ENCODE data around the gene PRAMEF17. TPM values are rescaled to one million over a fixed set of nuclear protein-coding genes. Genes with fewer than 3 reads are reported as not detected.
"Not testable (repeated sequence)": the region's sequence is repeated elsewhere in the genome, so short reads cannot be mapped to it uniquely, and the experiment has no call there.

The PRAMEF17 gene
- total RNA-seq, 1 experiment from 2014 or later: not detected

- in situ Hi-C loops (cut with HindIII; ENCODE audit: low pct_unique_long_range_greater_than_20kb, low sequenced_read_pairs): not testable (repeated sequence)
Observed at GRCh38 chr1:13433694-13434358, 44.4 kb downstream of the PRAMEF17 start.

DNA sequence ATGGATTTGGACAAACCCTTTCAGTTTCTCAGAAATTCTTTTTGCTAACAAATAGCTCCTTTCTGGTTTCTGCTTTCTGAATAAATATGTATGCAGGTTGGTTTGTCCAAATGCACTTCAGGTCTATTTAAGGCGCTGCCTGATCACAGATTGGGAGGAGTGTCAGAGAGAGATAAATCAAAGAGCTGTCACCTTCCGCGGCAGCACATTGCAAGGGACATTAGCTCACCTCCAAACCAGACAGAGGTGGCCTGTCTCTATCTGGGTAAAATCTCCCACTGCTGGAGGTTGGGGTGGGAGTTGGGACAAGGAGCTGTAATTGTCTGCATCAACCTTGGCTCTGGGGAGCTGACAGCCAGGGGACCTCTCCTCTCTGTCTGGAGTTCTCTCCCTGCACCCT, 46.0 kb downstream of the PRAMEF17 start:
- DNase-seq (ENCODE audit: low read depth): no peak
- in situ Hi-C loops (cut with HindIII; ENCODE audit: low pct_unique_long_range_greater_than_20kb, low sequenced_read_pairs): no loop called here

More at GRCh38 chr1:13433694-13434358, 44.4 kb downstream of the PRAMEF17 start:
- DNase-seq (ENCODE audit: low read depth): not testable (repeated sequence)

DNA sequence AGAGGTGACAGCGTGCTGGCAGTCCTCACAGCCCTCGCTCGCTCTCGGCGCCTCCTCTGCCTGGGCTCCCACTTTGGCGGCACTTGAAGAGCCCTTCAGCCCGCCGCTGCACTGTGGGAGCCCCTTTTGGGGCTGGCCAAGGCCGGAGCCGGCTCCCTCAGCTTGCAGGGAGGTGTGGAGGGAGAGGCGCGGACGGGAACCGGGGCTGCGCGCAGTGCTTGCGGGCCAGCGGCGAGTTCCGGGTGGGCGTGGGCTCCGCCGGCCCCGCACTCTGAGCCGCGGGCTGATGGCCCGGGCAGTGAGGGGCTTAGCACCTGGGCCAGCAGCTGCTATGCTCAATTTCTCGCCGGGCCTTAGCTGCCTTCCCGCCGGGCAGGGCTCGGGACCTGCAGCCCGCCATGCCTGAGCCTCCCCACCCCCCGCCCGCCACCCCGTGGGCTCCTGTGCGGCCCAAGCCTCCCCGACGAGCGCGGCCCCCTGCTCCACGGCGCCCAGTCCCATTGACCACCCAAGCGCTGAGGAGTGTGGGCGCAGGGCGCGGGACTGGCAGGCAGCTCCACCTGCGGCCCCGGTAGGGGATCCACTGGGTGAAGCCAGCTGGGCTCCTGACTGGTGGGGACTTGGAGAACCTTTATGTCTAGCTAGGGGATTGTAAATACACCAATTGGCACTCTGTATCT, 49.8 kb downstream of the PRAMEF17 start:
- in situ Hi-C loops (cut with HindIII; ENCODE audit: low pct_unique_long_range_greater_than_20kb, low sequenced_read_pairs): not testable (repeated sequence)

More for the DNA sequence above, 49.8 kb downstream of the PRAMEF17 start:
- not testable (repeated sequence) for DNase-seq (ENCODE audit: low read depth)

Other genes starting within 250 kb of the PRAMEF17 start
- not detected in 2 replicates for gene PRAMEF26, start 233.6 kb upstream of the PRAMEF17 start, total RNA-seq (2014; rRNA removed; shearing (Covaris generic); ENCODE audit: low replicate concordance)
- gene HNRNPCL4, start 224.0 kb upstream of the PRAMEF17 start, total RNA-seq (2014; rRNA removed; shearing (Covaris generic); ENCODE audit: low replicate concordance): not detected in 2 replicates
- not detected in 2 replicates for gene PRAMEF9, start 217.8 kb upstream of the PRAMEF17 start, total RNA-seq (2014; rRNA removed; shearing (Covaris generic); ENCODE audit: low replicate concordance)
- not detected in 2 replicates for gene PRAMEF13, start 188.2 kb upstream of the PRAMEF17 start, total RNA-seq (2014; rRNA removed; shearing (Covaris generic); ENCODE audit: low replicate concordance)
- gene PRAMEF18, start 163.5 kb upstream of the PRAMEF17 start, total RNA-seq (2014; rRNA removed; shearing (Covaris generic); ENCODE audit: low replicate concordance): not detected in 2 replicates
- not detected in 2 replicates for gene PRAMEF5, start 135.4 kb upstream of the PRAMEF17 start, total RNA-seq (2014; rRNA removed; shearing (Covaris generic); ENCODE audit: low replicate concordance)
- gene PRAMEF8, start 104.5 kb upstream of the PRAMEF17 start, total RNA-seq (2014; rRNA removed; shearing (Covaris generic); ENCODE audit: low replicate concordance): not detected in 2 replicates
- not detected in 2 replicates for gene PRAMEF33, start 86.1 kb upstream of the PRAMEF17 start, total RNA-seq (2014; rRNA removed; shearing (Covaris generic); ENCODE audit: low replicate concordance)
- gene PRAMEF15, start 74.1 kb upstream of the PRAMEF17 start, total RNA-seq (2014; rRNA removed; shearing (Covaris generic); ENCODE audit: low replicate concordance): not detected in 2 replicates
- not detected in 2 replicates for gene PRAMEF14, start 42.5 kb upstream of the PRAMEF17 start, total RNA-seq (2014; rRNA removed; shearing (Covaris generic); ENCODE audit: low replicate concordance)
- gene PRAMEF19, start 17.7 kb upstream of the PRAMEF17 start, total RNA-seq (2014; rRNA removed; shearing (Covaris generic); ENCODE audit: low replicate concordance): not detected in 2 replicates
- not detected in 2 replicates for gene PRAMEF20, start 20.8 kb downstream of the PRAMEF17 start, total RNA-seq (2014; rRNA removed; shearing (Covaris generic); ENCODE audit: low replicate concordance)
- gene LRRC38, start 124.4 kb downstream of the PRAMEF17 start, total RNA-seq (2014; rRNA removed; shearing (Covaris generic); ENCODE audit: low replicate concordance): not detected in 2 replicates
- not detected in 2 replicates for gene PDPN, start 194.2 kb downstream of the PRAMEF17 start, total RNA-seq (2014; rRNA removed; shearing (Covaris generic); ENCODE audit: low replicate concordance)

Measured in Caki2 (cell line).